NCI-H446 treated with DMSO at 0.1 percent for 48 hours (cell line): ENCODE measurements around the gene RELB.

Experiments used
- DNase-seq: peaks from one replicate; lab custom pipeline; 2025; lab: John Stamatoyannopoulos, UW

RELB gene

DNA sequence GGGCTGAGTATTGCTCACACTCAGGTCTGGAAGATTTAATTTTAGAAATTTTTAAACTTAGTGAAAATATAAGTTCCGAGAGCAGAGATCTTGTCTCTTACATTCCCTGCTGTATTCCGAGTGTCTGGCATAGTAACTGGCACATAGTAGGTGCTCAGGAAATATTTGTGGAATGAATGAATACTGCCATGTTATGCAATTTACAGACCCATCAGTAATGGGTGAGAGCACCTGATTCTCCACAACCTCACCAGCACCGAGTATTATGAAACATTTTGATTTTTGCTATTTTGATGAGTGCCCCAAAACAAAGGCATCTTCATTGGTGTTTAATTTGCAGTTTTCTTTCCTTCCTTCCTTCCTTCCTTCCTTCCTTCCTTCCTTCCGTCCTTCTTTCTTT, 21.8 kb downstream of the RELB start:
- DNase-seq = no peak

DNA sequence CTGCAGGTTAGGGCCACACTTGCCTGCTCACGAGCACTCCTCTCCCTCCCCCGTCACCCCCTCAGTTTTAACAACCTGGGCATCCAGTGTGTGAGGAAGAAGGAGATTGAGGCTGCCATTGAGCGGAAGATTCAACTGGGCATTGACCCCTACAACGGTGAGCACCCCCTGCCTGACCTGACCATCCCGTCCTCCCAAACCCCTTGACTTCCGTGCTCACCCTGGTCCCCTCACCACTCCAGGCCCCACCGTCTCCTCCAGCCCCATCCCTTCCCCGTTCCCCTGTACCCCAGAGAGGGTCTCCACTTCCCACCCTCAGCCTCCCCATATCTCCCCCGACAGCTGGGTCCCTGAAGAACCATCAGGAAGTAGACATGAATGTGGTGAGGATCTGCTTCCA, 24.0 kb downstream of the RELB start:
- no peak for DNase-seq

DNA sequence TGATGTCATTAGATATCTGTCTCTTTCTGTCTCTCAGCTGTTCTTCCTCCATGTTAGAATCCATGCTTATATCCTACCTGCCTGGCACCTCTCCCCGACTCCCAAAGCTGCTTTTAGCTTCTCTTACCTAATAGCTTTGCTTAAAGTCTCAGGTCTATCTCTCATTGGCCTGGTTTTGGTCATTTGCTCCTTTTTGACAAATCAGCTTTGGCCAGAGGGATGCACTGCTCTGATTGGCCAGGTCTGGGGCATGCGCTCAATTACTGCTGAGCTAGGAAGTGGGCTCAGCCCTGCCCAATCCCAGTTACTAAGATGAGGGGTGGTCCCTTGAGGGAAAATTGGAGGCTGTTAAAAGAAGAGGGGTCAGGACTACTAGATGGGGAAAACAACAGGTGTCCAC, 26.1 kb downstream of the RELB start:
- no peak for DNase-seq

DNA sequence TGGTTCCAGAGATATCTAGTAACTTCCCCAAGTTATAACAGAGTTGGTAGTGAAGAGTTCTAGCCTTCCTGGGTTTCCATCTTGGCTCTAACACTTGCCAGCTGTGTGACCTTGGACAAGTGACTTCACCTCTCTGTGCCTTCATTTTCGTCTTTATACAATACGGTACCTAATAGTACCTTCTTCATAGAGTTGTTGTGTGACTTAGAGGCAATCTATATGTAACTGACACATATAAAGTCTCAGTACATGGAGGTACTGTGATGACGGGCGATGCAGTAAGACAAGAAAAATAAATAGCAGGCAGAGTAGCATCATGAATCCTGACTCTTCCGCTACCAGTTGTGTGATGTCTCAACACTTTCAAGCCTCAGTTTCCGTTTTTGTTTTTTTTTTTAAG, 29.6 kb downstream of the RELB start:
- DNase-seq = no peak

DNA sequence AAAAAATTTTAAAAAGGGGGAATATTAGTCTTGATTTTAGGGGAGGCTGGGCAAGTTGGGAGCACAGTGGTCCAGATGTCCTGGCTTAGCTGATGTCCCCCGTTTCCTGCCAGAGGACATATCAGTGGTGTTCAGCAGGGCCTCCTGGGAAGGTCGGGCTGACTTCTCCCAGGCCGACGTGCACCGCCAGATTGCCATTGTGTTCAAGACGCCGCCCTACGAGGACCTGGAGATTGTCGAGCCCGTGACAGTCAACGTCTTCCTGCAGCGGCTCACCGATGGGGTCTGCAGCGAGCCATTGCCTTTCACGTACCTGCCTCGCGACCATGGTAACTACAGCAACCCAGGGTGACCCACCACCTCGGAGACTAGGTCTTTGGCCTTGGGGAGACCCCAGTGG, 31.2 kb downstream of the RELB start:
- DNase-seq = no peak

DNA sequence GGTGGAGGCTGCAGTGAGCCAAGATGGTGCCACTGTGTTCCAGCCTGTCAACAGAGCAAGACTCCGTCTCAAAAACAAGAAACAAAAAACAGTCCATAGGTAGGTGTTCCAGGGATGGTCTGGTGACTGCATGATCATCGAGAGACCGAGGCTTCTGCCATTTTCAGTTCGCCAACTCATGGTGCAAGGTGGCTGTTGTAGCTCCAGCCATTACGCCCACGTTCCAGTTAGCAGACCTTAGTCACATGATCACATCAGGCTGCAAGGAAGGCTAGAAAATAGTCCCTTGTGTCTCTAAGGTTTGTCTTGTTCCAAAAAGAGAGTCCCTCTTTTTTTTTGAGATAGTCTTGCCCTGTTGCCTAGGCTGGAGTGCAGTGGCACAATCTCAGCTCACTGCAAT, 34.5 kb downstream of the RELB start:
- DNase-seq = no peak

DNA sequence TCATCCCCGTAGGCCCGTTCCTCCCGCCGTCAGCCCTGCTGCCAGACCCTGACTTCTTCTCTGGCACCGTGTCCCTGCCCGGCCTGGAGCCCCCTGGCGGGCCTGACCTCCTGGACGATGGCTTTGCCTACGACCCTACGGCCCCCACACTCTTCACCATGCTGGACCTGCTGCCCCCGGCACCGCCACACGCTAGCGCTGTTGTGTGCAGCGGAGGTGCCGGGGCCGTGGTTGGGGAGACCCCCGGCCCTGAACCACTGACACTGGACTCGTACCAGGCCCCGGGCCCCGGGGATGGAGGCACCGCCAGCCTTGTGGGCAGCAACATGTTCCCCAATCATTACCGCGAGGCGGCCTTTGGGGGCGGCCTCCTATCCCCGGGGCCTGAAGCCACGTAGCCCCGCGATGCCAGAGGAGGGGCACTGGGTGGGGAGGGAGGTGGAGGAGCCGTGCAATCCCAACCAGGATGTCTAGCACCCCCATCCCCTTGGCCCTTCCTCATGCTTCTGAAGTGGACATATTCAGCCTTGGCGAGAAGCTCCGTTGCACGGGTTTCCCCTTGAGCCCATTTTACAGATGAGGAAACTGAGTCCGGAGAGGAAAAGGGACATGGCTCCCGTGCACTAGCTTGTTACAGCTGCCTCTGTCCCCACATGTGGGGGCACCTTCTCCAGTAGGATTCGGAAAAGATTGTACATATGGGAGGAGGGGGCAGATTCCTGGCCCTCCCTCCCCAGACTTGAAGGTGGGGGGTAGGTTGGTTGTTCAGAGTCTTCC, 36.3 kb downstream of the RELB start:
- no peak for DNase-seq

DNA sequence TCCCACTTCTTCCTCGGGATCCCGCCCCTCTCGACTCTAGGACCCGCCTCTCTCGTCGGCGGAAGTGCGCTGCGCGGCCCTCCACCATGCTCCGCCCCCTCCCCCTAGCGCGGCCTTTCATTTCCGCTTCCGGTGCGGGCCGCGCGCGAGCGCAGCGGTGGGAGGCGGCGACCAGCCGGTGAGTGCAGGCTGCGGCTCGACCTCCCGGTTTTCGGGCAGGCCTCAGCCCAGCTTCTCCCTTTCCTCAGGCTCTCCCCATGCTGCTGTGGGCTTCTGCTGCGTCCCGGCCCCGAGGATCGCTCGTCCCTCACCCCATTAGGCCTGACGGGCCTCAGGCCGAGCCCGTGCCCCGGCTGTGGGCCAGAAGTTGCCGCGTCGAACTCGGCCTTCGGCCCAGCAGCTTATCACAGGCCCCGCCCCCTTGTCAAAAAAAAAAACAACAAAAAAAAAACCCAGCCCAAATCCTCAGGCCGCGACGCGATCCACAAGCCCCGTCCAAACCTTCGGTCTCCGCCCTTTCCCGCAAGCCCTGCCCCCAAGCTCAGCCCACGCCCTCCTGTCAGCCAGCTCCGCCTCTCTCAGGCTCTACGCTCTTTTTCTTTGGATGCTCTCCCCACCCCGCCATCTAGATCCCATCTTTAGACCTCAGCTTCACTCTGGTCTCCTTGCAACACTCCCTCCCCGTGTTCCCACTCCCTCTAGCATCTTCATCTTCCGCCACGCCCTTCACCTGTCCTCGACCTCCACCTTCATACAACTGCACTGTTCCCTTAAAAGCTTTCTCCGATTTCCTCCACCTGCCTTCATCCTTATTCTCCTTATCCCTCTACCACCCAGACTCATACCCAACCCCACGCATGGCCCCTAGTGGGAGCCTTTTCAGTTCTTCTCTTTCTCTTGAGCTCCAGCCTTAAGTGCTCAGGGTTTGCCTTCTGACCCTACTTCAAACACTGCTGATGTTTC, 37.9 kb downstream of the RELB start, which contains the start of gene CLASRP:
TSS of gene CLASRP (plus strand) at position 115 of the 963 bp plus-strand sequence. CDS start 1,168 bp downstream, outside the sequence.
- DNase-seq = peak; percentile 72

DNA sequence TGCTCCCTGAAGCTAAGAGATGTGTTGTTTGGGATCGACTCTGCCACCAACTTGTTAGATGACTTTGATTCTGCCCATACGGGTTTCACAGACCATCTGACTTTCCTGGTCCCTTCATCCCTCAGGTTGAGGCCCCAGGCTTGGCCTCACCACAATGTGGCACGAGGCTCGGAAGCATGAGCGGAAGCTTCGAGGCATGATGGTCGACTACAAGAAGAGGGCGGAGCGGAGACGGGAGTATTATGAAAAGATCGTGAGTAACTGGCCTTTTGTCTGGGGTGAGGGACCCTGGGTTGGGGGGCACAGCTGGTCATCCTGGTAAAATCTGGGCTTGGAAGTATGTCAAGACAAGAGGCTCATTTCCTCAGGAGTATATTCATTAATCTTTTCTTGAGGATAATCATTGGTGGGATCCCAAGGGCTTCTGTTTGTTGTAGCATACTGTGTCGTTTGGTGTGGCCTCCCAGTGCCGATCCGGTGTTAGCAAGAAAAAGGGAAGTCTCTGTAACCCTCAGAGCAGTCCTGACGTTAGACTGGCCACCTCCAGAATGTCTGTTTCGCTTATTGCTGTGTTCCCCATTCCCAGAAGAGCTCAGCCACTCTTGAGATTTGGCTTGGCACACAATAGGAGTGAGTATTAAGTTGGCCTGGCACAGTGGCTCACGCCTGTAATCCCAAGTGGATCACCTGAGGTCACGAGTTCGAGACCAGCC, 39.0 kb downstream of the RELB start:
- DNase-seq = no peak

DNA sequence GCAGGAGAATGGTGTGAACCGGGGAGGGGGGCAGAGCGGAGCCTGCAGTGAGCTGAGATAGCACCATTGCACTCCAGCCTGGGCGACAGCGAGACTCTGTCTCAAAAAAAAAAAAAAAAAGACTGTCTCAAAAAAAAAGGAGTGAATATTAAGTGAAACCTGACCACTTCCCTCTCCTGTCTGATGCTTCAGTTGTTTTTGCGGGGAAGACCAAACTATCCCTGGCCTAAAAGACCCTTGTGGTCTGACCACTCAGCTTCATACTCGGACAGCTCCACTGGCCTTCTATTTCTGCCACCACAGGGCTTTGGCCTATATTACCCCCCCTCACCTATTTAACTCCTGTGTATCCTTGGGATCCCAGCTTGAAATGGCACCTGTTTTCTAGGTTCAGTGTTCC, 39.9 kb downstream of the RELB start:
- no peak for DNase-seq

DNA sequence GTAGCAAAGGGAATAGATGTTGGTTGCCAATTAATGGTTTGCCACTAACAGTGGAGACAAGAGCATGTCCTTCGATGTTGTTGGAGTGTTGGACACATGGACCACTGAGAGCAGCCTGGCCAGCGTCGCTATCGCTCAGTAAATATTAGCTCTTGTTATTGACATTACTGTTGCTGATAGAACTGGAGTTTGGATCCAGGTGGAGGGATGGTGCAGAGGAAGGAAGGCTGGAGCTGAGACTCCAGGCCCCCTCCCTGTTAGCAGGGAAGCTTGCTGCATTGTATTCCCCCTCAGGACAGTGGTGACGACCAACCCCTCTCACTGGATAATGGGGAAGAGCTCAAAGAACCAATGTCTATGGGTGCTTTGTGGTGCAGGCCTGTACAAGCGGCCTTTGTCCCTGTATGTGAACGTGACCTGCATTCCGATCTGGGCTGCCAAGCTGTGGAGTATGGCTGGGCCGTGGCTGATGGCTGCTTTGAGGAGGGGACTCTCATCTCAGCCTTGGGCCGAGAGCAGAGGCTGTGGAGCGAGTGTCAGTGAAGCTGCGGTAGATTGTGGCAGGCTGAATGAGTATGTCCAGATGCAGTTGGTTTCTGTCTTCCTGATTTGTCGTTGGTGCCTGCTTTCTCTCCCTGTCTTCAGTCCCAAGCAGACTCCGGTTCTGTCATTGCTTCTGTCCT, 44.5 kb downstream of the RELB start:
- DNase-seq = no peak

DNA sequence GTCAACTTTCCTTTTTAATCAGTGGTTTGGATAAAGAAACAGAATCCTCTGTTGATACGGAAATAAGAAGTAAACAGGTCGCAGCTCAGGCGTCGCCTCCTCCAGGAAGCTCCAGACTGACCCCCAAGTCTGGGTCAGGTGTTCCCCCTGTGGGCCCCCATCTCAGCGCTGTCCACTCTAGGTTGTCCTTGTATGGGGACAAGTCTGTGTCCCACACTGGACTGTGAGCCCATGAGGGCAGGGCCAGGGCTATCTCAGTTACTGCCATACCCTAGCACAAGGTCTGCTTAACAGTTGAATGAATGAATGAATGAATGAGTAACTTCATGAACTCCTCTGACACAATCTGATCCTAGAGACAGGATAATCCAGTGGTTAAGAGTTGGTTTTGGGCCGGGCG, 45.1 kb downstream of the RELB start:
- no peak for DNase-seq

DNA sequence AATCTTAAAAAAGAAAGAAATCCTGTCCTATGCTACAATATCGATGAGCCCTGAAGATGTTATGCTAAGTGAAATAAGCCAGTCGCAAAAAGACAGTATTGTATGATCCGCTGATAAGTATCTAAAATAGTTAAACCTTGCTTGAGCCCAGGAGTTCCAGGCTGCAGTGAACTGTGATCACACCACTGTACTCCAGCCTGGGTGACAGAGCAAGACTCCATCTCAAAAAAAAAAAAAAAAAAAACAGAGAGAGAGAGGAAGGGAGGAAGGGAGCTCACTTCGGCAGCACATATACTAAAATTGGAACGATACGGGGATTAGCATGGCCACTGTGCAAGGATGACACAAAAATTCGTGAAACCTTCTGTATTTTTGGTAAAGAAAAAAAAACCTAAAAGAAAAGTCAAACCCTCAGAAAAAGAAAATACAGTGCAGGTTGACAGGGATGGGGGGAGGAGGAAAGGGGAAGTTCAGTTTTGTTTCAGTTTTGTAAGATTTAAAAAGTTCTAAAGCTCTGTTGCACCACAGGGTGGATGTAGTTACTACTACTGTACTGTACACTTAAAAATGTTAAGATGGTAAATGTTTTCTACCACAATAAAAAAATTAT, 46.0 kb downstream of the RELB start:
- no peak for DNase-seq

DNA sequence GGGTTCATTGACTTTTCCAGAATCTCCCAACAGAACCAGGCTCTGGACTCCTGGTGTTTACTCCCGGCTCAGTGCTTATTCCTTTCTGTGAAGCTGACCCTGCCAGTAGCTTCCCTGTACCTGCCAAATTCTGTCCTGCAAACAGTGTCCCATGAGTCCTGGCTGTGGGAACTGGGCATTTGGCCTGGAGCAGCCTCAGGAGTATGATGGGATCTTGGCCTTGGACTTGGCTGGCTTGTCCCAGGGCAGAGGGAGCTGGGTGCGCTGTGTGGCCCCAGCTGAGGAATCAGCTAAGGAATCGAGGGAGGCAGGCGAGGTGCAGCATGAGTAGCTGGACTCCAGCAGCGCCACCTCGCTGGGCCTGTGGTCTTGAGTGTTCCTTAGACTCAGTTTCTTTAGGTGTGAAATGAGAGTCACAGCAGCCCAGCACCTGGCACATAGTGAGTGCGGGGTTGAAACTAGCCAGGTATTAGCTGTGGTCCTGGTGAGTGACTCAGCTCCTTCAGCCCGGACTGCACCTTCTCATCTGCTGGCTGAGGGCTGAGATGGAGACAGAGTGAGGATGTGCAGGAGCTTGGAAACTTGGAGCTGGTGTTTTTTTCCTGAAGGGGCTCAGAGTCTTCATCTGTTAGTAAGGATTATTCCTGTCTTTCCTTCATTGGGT, 47.9 kb downstream of the RELB start:
- no peak for DNase-seq

DNA sequence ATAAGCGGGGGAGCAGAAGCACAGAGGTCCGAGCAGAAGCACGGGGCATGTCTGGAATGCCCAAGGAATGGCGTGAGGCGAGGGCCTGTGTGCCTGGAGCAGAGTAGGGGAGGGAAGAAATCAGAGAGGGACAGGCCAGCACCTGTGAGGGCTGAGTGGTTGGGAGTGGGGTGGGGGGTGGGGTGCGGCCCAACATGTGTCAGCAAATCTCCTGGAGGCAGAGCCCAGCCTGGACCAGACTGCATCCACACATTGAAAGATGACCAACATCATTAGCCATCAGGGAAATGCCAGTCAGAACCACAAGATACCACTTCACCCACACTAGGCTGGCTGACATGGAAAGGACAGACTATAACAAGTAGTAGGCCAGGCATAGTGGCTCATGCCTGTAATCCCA, 48.8 kb downstream of the RELB start:
- no peak for DNase-seq

DNA sequence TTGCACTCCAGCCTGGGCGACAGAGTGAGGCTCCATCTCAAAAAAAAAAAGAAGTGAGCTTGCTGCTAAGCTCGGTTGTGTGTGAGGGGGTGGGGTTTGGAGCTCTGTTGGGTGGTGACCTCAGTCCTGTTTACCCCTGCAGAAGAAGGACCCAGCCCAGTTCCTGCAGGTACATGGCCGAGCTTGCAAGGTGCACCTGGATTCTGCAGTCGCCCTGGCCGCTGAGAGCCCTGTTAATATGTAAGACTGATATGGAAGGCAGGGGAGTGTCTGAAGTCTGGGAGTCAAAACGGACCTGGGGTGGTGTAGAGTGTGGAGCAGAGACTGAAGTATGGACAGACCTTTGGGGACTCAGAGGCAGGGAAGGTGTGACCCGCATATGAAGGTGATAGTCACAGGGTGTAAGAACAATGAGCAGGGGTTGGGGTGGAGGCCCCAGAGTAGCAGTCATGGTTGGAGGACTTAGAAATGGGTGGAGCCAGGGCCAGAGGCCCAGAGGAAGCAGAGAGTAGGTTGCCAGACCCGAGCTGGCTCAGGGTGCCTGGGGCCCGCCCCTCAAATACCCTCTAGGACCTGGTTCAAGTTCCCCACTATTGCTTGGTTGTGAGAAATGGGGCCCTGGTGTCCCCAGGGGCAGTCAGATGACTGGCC, 50.8 kb downstream of the RELB start:
- no peak for DNase-seq

DNA sequence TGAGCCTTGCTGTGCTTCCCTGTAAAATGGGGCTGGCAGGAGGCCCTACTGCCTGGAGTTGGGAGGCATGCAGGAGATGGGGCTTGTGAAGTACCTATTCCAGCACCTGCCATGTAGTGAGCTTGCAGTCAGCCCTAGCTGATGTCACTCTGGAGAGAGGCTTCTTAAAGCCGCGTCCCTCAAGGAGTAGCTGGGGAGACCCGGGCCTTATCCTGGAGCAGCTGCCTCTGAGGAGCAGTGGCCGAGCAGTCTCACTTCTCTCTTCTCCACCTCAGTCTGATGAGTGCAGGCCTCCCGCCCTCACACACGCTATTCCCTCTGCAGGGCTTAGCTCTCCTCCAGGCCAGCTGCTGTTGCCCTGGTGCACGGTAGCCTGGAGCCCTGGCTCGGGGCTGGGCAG, 55.6 kb downstream of the RELB start:
- DNase-seq = no peak

DNA sequence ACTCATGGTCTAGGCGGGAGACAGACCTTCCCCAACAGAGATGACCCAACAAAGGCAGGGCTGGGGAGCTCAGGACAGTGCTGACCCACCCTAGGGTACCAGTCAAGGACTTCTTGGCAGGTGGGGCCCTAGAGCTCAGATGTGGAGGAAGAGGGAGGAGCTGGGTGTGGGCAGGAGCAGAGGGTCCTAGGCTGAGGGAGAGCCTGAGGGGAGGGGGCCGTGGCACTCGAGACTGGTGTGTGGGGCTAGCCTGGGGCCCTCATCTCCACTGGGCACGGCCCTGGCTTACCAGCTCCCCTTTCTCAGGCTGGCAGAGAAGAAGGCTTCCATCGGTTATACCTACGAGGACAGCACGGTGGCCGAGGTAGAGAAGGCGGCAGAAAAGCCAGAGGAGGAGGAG, 56.2 kb downstream of the RELB start:
- no peak for DNase-seq

DNA sequence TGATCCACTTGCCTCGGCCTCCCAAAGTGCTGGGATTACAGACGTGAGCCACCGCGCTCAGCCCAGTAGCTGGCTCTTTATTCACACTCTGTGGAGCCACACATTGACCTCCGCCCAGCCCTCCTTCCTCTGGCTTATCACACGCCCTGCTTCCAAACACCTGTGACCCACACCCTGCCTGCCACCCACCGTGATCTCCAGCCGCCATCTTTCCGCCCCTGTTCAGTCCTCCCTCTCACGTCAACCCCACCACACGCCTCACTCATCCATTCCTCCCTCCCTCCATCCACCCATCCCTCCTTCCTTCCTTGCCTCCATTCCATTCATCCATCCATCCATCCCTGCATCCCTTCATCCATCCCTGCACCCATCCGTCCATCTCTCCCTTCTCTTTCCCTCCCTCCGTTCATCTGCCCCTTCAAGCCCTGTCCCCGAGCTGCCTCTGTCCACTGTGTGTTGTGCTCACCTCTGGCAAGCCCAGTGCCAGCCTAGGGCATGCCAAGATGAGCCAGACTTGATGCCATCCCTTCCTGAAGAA, 57.4 kb downstream of the RELB start:
- DNase-seq = no peak
